ENCODE data around the gene TCAIM. TPM values are rescaled to one million over a fixed set of nuclear protein-coding genes. Genes with fewer than 3 reads are reported as not detected.
A peak's percentile ranks its signal among the peaks of the same experiment; 100 is the strongest.

The TCAIM gene, protein sequence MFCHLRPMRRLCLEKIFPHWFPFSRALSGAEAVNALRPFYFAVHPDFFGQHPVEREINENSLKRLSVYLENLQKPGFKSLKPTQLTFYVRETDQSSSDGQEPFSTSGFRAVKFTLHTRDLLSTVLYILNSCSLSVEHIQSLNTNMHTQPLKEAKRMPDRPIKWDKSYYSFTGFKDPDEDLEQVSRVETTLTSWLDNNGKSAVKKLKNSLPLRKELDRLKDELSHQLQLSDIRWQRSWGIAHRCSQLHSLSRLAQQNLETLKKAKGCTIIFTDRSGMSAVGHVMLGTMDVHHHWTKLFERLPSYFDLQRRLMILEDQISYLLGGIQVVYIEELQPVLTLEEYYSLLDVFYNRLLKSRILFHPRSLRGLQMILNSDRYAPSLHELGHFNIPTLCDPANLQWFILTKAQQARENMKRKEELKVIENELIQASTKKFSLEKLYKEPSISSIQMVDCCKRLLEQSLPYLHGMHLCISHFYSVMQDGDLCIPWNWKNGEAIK
- 10 to 100 TPM; 39.0 to 61.0 TPM for total RNA-seq
- 10 to 100 TPM; 29.9 to 36.1 TPM for polyA plus RNA-seq (ENCODE audit: insufficient read length in 2 of 2)
- long read RNA-seq, donor 1, partial matches to known transcripts: 0 of 9 reads
- long read RNA-seq, donor 1, other reads (novel, unspliced or antisense): 0 of 9 reads
- long read RNA-seq, donor 2, partial matches to known transcripts: 0 of 3 reads
- long read RNA-seq, donor 2, other reads (novel, unspliced or antisense): 0 of 3 reads
- long read RNA-seq, donor 3, partial matches to known transcripts: 0 of 2 reads
- long read RNA-seq, donor 3, other reads (novel, unspliced or antisense): 0 of 2 reads
- long read RNA-seq, donor 4, partial matches to known transcripts: 0 of 3 reads
- long read RNA-seq, donor 4, other reads (novel, unspliced or antisense): 0 of 3 reads

DNA sequence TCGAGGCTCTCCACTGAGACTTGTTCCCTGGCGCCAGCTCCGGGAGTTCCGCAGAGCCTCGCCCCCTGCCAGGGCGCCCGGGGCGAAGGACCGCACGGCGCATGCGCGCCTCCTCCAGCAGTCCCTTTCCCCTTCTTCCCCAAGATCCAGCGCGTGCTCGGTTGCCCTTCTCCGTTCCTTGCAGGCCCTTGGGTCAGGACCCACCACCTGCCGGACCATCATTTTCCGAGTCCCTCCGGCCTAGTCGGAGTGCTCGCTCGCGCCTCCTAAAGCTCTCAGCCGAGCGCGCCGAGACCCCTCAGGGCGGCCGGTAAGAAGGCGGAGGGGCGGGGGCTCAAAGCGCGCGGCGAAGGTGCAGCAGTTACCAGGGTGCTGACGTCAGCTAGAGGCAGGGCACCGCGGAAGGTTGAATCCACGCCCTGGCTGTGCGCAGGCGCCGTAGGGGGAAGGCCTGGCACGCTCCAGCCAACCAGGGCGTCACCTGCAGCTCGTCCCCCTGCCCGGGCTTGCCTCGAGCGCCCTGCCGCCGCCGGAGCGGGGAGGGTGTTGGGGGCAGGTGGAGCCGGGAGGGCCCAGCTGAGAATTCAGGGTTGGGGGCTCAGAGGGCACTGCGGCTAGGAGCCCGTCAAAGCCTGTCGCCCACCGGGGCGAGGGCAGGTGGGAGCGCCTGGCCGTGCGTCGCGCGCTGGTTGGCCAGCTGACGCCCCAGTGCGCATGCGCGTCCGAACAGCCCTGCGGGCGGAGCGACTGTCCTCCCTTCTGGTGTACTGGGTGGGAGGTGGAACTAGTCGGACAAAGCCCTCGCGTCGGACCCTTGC is at the start of gene TCAIM:
Gene TCAIM (plus strand): TSS at position 757 of the 818 bp plus-strand sequence. CDS start 16,017 bp downstream, outside the sequence.
- under 1% methylated on average over 77 of the region's 77 CpGs for WGBS (ENCODE audit: insufficient coverage)
- Histone ChIP-seq H3K27me3 (ENCODE audit: control insufficient read depth, insufficient read depth, low read length) (no peaks in the 10 kb centered on the region), H3K9me3 (ENCODE audit: control insufficient read depth, insufficient read depth, low read length) (no peaks in the 10 kb centered on the region), H3K27ac (ENCODE audit: low read depth, low read length) (peak within 1 kb of the TSS; percentile 99), H3K36me3 (ENCODE audit: control insufficient read depth, insufficient read depth, low read length) (no peaks in the 10 kb centered on the region), H3K4me3 (ENCODE audit: low read depth, low read length) (peak within 1 kb of the TSS; percentile 98), H3K4me1 (ENCODE audit: control insufficient read depth, insufficient read depth, low read length) (no peaks in the 10 kb centered on the region)
- DNase-seq (ENCODE audit: low read depth in 4 of 6, low spot score in 6 of 6): peak; percentile 97 to 99 (median 98)

DNA sequence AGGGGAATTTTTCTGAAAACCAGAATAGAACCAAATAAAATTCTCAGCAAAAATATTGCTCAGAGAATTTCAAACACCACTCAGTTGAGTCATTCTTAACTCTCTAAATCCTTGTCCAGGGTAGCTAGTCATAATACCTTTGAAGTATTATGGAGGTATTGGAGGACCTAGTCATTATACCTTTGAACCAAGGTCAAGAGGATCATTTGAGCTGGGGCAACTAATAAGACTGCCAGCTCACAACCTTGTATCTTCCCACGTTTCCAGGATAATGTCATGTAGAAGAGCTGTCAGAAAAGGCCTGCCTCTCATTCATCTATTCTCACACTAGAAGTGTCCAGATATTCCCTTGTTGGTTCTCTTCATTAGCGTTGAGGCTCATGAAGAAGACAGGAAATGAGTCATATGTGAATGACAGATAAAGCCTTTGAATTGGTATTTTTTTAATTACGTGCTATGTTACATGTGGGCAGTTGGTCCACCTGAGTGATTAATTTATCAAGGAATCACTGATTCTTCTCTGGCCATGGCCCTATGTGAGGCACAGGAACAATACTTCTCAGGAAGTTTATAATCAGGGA is 48.6 kb upstream of the TCAIM start:
- 84% methylated on average over 2 of the region's 3 CpGs for WGBS (ENCODE audit: insufficient coverage)

DNA sequence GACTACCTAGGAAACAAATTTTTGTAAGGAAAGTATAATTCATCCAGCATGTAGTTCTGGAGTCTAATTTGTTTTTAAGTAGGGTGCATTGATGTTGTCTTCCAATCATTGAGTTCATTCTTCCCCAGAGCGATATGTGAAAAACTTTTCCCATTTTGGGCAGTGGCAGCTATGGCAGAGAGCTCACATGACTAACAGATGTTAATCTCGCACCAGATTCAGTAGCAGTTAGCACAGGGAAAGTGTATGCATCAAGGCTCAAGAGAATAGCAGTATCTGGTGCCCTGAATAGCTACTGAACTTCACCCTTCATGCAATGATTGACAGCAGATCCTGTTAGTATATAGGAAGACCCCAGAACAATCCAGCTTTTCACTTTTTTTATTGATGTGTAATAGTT is 46.3 kb upstream of the TCAIM start:
- Histone ChIP-seq H3K4me1 (ENCODE audit: control insufficient read depth, insufficient read depth, low read length) (no peaks in the 10 kb centered on the region), H3K4me3 (ENCODE audit: low read depth, low read length) (no peak overlapping the region), H3K27ac (ENCODE audit: low read depth, low read length) (no peak overlapping the region), H3K36me3 (ENCODE audit: control insufficient read depth, insufficient read depth, low read length) (no peaks in the 10 kb centered on the region), H3K27me3 (ENCODE audit: control insufficient read depth, insufficient read depth, low read length) (no peaks in the 10 kb centered on the region), H3K9me3 (ENCODE audit: control insufficient read depth, insufficient read depth, low read length) (no peaks in the 10 kb centered on the region)
- no peak for DNase-seq (ENCODE audit: low read depth in 4 of 6, low spot score in 6 of 6)
- WGBS (ENCODE audit: insufficient coverage): 100% methylated on average over 1 of the region's 2 CpGs

More for the DNA sequence above, 48.6 kb upstream of the TCAIM start:
- H3K4me3 ChIP-seq (ENCODE audit: low read depth, low read length): no peak overlapping the region
- no peak for DNase-seq (ENCODE audit: low read depth in 4 of 6, low spot score in 6 of 6)
- H3K9me3 ChIP-seq (ENCODE audit: control insufficient read depth, insufficient read depth, low read length): no peaks in the 10 kb centered on the region
- no peaks in the 10 kb centered on the region for H3K4me1 ChIP-seq (ENCODE audit: control insufficient read depth, insufficient read depth, low read length)
- no peaks in the 10 kb centered on the region for H3K27me3 ChIP-seq (ENCODE audit: control insufficient read depth, insufficient read depth, low read length)
- no peak overlapping the region for H3K27ac ChIP-seq (ENCODE audit: low read depth, low read length)
- H3K36me3 ChIP-seq (ENCODE audit: control insufficient read depth, insufficient read depth, low read length): no peaks in the 10 kb centered on the region

DNA sequence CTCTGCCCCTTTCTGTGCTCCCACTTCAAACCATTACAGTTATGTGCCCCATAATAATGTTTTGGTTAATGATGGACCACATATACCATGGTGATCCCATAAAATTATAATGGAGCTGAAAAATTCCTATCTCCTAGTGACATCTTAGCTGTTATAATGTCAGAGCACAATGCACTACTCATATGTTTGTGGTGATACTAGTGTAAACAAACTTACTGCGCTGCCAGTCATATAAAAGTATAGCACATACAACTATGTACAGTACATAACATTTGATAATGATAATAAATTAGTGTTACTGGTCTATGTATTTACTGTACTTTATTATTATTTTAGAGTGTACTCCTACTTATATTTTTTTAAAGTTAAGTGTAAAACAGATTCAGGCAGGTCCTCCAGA is 45.6 kb upstream of the TCAIM start:
- Histone ChIP-seq H3K4me1 (ENCODE audit: control insufficient read depth, insufficient read depth, low read length) (no peaks in the 10 kb centered on the region), H3K4me3 (ENCODE audit: low read depth, low read length) (no peak overlapping the region), H3K36me3 (ENCODE audit: control insufficient read depth, insufficient read depth, low read length) (no peaks in the 10 kb centered on the region), H3K27me3 (ENCODE audit: control insufficient read depth, insufficient read depth, low read length) (no peaks in the 10 kb centered on the region), H3K9me3 (ENCODE audit: control insufficient read depth, insufficient read depth, low read length) (no peaks in the 10 kb centered on the region), H3K27ac (ENCODE audit: low read depth, low read length) (no peak overlapping the region)
- DNase-seq (ENCODE audit: low read depth in 4 of 6, low spot score in 6 of 6): no peak
- no CpG with 5 or more reads among the region's 1 CpG for WGBS (ENCODE audit: insufficient coverage)

DNA sequence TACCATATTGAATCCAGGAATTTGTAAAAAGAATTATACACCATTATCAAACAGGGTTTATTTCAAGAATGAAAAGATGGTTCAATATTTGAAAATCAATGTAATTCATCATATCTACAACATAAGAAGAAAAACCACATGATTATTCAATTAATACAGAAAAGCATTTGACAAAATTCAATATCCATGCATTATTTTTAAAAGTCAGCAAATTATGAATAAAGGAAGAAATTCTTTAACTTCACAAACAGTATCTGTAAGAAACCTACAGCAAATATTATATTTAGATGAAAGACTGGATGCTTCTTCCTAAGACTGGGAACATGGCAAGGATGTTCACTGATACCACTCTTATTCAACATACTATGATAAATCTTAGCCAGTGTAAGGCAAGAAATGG is 41.3 kb upstream of the TCAIM start:
- H3K27me3 ChIP-seq (ENCODE audit: control insufficient read depth, insufficient read depth, low read length): no peaks in the 10 kb centered on the region
- no peak for DNase-seq (ENCODE audit: low read depth in 4 of 6, low spot score in 6 of 6)
- H3K27ac ChIP-seq (ENCODE audit: low read depth, low read length): no peak overlapping the region
- H3K36me3 ChIP-seq (ENCODE audit: control insufficient read depth, insufficient read depth, low read length): no peaks in the 10 kb centered on the region
- no peak overlapping the region for H3K4me3 ChIP-seq (ENCODE audit: low read depth, low read length)
- H3K9me3 ChIP-seq (ENCODE audit: control insufficient read depth, insufficient read depth, low read length): no peaks in the 10 kb centered on the region
- no peaks in the 10 kb centered on the region for H3K4me1 ChIP-seq (ENCODE audit: control insufficient read depth, insufficient read depth, low read length)

DNA sequence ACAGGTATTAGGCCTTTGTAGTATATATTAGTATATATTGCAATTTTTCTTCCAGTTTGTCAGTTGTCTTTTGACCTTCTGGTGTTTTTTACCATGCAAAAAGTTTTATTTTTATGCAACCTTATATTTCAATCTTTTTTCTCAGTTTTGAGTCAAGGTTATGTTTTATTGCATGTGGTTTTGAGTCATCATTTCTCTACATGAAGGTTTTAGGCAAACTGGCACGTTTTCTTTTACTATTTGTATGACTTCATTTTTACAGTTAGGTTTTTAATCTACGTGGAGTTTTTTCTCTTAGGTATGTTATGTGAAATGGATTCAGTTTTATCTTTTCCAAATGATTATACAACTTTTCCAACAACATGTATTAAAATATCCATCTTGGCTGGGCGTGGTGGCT is 36.8 kb upstream of the TCAIM start:
- Histone ChIP-seq H3K27me3 (ENCODE audit: control insufficient read depth, insufficient read depth, low read length) (no peaks in the 10 kb centered on the region), H3K9me3 (ENCODE audit: control insufficient read depth, insufficient read depth, low read length) (no peaks in the 10 kb centered on the region), H3K4me3 (ENCODE audit: low read depth, low read length) (no peak overlapping the region), H3K4me1 (ENCODE audit: control insufficient read depth, insufficient read depth, low read length) (no peaks in the 10 kb centered on the region), H3K27ac (ENCODE audit: low read depth, low read length) (no peak overlapping the region), H3K36me3 (ENCODE audit: control insufficient read depth, insufficient read depth, low read length) (no peaks in the 10 kb centered on the region)
- no CpG with 5 or more reads among the region's 3 CpGs for WGBS (ENCODE audit: insufficient coverage)
- DNase-seq (ENCODE audit: low read depth in 4 of 6, low spot score in 6 of 6): no peak

DNA sequence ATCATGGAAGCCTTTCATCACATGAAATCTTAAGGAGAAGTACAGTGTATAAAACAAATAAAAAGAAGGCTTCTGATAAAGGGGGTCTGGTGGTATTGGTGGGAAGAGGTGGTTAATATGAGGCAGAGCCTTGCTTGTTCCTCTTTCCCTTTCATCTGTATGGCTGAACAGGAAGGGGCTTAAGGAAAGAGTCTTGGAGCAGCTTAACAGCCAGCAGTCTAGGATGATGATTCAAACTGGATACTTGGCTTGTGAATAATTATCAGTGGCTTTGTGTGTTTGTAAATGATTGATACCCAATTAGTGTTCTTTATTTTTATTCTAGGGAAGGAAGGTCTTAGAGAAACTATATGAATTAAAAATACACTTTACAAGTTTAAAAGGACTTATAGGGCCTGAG is 29.1 kb upstream of the TCAIM start:
- no peaks in the 10 kb centered on the region for H3K27me3 ChIP-seq (ENCODE audit: control insufficient read depth, insufficient read depth, low read length)
- H3K9me3 ChIP-seq (ENCODE audit: control insufficient read depth, insufficient read depth, low read length): no peaks in the 10 kb centered on the region
- no peak overlapping the region for H3K4me3 ChIP-seq (ENCODE audit: low read depth, low read length)
- H3K27ac ChIP-seq (ENCODE audit: low read depth, low read length): no peak overlapping the region
- no peak for DNase-seq (ENCODE audit: low read depth in 4 of 6, low spot score in 6 of 6)
- H3K4me1 ChIP-seq (ENCODE audit: control insufficient read depth, insufficient read depth, low read length): no peaks in the 10 kb centered on the region
- no peaks in the 10 kb centered on the region for H3K36me3 ChIP-seq (ENCODE audit: control insufficient read depth, insufficient read depth, low read length)

DNA sequence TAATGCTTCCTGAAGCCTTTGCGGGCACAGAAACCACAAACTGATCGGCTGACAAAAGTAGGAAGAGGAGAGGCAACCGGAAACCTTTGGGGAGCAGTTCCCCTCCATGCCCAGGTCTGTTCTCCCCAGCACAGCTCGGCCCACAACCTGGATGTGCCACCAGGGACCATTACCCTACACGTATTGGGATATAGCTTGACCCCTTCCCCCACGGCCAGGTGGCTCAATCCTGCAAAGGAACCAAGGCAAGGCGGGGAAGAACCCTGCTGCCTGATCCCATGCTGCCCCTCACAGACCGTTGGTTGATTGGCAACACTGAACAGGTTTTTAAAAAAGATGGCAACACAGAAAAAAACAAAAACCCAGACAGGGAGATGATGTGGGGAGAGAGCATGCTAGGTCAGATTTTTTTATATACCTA is 19.7 kb upstream of the TCAIM start:
- Histone ChIP-seq H3K4me3 (ENCODE audit: low read depth, low read length) (no peak overlapping the region), H3K27ac (ENCODE audit: low read depth, low read length) (no peak overlapping the region), H3K9me3 (ENCODE audit: control insufficient read depth, insufficient read depth, low read length) (no peaks in the 10 kb centered on the region), H3K27me3 (ENCODE audit: control insufficient read depth, insufficient read depth, low read length) (no peaks in the 10 kb centered on the region), H3K4me1 (ENCODE audit: control insufficient read depth, insufficient read depth, low read length) (no peaks in the 10 kb centered on the region), H3K36me3 (ENCODE audit: control insufficient read depth, insufficient read depth, low read length) (no peaks in the 10 kb centered on the region)
- 66% methylated on average over 7 of the region's 8 CpGs for WGBS (ENCODE audit: insufficient coverage)
- DNase-seq (ENCODE audit: low read depth in 4 of 6, low spot score in 6 of 6): no peak

DNA sequence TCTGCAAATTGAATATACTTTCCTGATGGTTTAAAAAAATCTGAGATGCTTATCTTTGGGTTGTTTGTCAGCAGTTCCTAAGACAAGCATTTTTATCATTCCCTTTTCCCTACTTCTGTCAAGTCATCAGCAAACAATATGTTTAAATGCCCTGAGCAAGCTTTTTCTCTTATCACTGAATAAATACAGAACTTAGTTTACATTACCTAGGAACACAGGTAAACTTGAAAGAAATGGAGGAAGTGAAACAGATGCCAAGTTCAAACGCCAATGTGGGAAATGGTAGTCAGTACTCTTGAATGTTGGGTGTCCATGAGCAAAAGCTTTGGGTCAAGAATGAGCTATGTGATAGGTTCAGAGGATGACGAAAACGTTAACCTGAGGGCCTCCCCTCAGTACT is 17.2 kb upstream of the TCAIM start:
- Histone ChIP-seq H3K36me3 (ENCODE audit: control insufficient read depth, insufficient read depth, low read length) (no peaks in the 10 kb centered on the region), H3K9me3 (ENCODE audit: control insufficient read depth, insufficient read depth, low read length) (no peaks in the 10 kb centered on the region), H3K4me3 (ENCODE audit: low read depth, low read length) (no peak overlapping the region), H3K27ac (ENCODE audit: low read depth, low read length) (no peak overlapping the region), H3K4me1 (ENCODE audit: control insufficient read depth, insufficient read depth, low read length) (no peaks in the 10 kb centered on the region), H3K27me3 (ENCODE audit: control insufficient read depth, insufficient read depth, low read length) (no peaks in the 10 kb centered on the region)
- no peak for DNase-seq (ENCODE audit: low read depth in 4 of 6, low spot score in 6 of 6)
- no CpG with 5 or more reads among the region's 3 CpGs for WGBS (ENCODE audit: insufficient coverage)
